ENCODE data around the gene SCP2.

Gene SCP2

DNA sequence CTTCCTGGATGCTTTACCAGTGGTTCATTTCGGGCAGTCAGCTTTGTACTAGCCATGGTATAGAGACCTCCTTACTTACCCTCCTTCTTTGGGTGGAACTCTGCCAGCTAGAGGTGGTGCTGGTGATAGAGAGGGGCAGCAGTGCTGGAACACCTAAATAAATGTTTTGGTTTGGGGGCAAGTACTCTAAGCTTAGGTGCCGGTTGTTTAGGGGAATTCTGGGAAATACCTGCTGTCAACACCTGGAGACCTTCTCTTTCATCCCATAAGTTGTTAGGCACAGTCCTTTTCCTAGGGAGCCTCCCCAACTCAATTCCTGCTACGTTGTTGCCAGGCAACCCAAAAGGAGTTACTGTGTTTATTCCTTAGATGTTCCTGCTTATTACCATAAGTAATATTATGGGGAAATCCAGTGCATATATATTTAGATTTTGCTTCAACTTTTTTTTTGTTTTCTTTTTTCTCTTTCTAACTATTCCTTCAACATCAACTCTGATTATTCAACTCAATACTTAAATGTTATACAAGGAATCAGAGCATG lies 16.9 kb downstream of the SCP2 start:
- TF ChIP-seq YY1 (IDR thresholded peaks at IDR 0.05; ENCODE audit: low read depth) (no peak), EGR1 (IDR thresholded peaks at IDR 0.05) (no peak), FOXM1 (IDR thresholded peaks at IDR 0.05; ENCODE audit: borderline replicate concordance, low read depth) (no peak), TCF12 (IDR thresholded peaks at IDR 0.05; ENCODE audit: low read depth) (no peak), TEAD4 (IDR thresholded peaks at IDR 0.05) (no peak), TAF1 (IDR thresholded peaks at IDR 0.05; ENCODE audit: low read depth) (no peak), RAD21 (IDR thresholded peaks at IDR 0.05; ENCODE audit: low read depth) (no peak), EP300 (IDR thresholded peaks at IDR 0.05; ENCODE audit: borderline replicate concordance) (no peak), ZBTB7A (IDR thresholded peaks at IDR 0.05; ENCODE audit: low read depth) (no peak), NFIC (IDR thresholded peaks at IDR 0.05) (no peak)
- TF ChIP-seq, protein P1, sequence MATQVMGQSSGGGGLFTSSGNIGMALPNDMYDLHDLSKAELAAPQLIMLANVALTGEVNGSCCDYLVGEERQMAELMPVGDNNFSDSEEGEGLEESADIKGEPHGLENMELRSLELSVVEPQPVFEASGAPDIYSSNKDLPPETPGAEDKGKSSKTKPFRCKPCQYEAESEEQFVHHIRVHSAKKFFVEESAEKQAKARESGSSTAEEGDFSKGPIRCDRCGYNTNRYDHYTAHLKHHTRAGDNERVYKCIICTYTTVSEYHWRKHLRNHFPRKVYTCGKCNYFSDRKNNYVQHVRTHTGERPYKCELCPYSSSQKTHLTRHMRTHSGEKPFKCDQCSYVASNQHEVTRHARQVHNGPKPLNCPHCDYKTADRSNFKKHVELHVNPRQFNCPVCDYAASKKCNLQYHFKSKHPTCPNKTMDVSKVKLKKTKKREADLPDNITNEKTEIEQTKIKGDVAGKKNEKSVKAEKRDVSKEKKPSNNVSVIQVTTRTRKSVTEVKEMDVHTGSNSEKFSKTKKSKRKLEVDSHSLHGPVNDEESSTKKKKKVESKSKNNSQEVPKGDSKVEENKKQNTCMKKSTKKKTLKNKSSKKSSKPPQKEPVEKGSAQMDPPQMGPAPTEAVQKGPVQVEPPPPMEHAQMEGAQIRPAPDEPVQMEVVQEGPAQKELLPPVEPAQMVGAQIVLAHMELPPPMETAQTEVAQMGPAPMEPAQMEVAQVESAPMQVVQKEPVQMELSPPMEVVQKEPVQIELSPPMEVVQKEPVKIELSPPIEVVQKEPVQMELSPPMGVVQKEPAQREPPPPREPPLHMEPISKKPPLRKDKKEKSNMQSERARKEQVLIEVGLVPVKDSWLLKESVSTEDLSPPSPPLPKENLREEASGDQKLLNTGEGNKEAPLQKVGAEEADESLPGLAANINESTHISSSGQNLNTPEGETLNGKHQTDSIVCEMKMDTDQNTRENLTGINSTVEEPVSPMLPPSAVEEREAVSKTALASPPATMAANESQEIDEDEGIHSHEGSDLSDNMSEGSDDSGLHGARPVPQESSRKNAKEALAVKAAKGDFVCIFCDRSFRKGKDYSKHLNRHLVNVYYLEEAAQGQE (IDR thresholded peaks at IDR 0.05; ENCODE audit: low read depth): no peak
- TF ChIP-seq, protein P2, sequence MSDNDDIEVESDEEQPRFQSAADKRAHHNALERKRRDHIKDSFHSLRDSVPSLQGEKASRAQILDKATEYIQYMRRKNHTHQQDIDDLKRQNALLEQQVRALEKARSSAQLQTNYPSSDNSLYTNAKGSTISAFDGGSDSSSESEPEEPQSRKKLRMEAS (IDR thresholded peaks at IDR 0.05): no peak
- TF ChIP-seq, protein P3, sequence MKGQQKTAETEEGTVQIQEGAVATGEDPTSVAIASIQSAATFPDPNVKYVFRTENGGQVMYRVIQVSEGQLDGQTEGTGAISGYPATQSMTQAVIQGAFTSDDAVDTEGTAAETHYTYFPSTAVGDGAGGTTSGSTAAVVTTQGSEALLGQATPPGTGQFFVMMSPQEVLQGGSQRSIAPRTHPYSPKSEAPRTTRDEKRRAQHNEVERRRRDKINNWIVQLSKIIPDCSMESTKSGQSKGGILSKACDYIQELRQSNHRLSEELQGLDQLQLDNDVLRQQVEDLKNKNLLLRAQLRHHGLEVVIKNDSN (IDR thresholded peaks at IDR 0.05): no peak

DNA sequence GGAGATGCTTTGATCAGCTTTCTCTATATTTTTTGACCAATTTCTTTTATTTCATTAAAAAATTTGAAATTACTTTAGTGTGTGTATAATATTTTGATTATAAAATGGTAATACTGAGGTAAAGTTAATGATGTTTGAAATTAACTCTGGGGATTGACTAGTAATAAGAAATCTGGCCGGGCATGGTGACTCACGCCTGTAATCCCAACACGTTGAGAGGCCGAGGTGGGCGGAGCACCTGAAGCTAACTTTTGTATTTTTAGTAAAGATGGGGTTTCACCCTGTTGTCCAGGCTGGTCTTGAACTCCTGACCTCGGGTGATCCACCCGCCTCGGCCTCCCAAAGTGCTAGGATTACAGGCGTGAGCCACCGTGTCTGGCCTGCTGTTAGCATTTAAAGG lies 17.5 kb downstream of the SCP2 start:
- TF ChIP-seq NFIC (IDR thresholded peaks at IDR 0.05): no peak
- no peak for TF ChIP-seq FOXM1 (IDR thresholded peaks at IDR 0.05; ENCODE audit: borderline replicate concordance, low read depth)
- TF ChIP-seq, protein P2 (IDR thresholded peaks at IDR 0.05): no peak
- TF ChIP-seq YY1 (IDR thresholded peaks at IDR 0.05; ENCODE audit: low read depth): no peak
- no peak for TF ChIP-seq ZBTB7A (IDR thresholded peaks at IDR 0.05; ENCODE audit: low read depth)
- TF ChIP-seq EP300 (IDR thresholded peaks at IDR 0.05; ENCODE audit: borderline replicate concordance): no peak
- no peak for TF ChIP-seq CREB1 (IDR thresholded peaks at IDR 0.05; ENCODE audit: low read depth)
- no peak for TF ChIP-seq CEBPB (IDR thresholded peaks at IDR 0.05)
- TF ChIP-seq TCF12 (IDR thresholded peaks at IDR 0.05; ENCODE audit: low read depth): no peak
- no peak for TF ChIP-seq TAF1 (IDR thresholded peaks at IDR 0.05; ENCODE audit: low read depth)
- no peak for TF ChIP-seq TEAD4 (IDR thresholded peaks at IDR 0.05)
- no peak for TF ChIP-seq RAD21 (IDR thresholded peaks at IDR 0.05; ENCODE audit: low read depth)
- TF ChIP-seq, protein P1 (IDR thresholded peaks at IDR 0.05; ENCODE audit: low read depth): no peak
- no peak for TF ChIP-seq EGR1 (IDR thresholded peaks at IDR 0.05)
- TF ChIP-seq, protein P3 (IDR thresholded peaks at IDR 0.05): no peak

DNA sequence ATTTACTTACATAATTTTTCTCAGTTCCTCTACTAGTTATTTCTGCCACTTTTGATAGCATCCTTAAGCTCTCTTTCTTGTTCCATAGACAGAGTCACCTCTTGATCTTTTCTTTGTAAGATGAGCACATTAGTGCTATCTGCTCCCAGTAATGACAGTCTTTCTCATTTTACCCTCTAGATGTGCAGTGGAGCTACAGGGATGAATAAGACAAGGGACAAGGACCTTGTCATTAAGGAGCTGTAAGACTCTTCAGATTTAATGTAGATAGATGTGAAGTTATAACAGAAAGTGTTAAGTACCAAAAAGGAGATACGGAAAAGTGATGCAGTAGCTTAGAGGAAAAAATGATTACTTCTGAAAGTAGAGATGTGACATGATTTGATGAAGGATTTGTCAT lies 20.4 kb downstream of the SCP2 start:
- TF ChIP-seq TCF12 (IDR thresholded peaks at IDR 0.05; ENCODE audit: low read depth): no peak
- no peak for TF ChIP-seq TEAD4 (IDR thresholded peaks at IDR 0.05)
- TF ChIP-seq NFIC (IDR thresholded peaks at IDR 0.05): no peak
- TF ChIP-seq, protein P3 (IDR thresholded peaks at IDR 0.05): no peak
- TF ChIP-seq, protein P1 (IDR thresholded peaks at IDR 0.05; ENCODE audit: low read depth): no peak
- TF ChIP-seq ZBTB7A (IDR thresholded peaks at IDR 0.05; ENCODE audit: low read depth): no peak
- no peak for TF ChIP-seq EP300 (IDR thresholded peaks at IDR 0.05; ENCODE audit: borderline replicate concordance)
- TF ChIP-seq CREB1 (IDR thresholded peaks at IDR 0.05; ENCODE audit: low read depth): no peak
- no peak for TF ChIP-seq TAF1 (IDR thresholded peaks at IDR 0.05; ENCODE audit: low read depth)
- TF ChIP-seq FOXM1 (IDR thresholded peaks at IDR 0.05; ENCODE audit: borderline replicate concordance, low read depth): no peak
- TF ChIP-seq, protein P2 (IDR thresholded peaks at IDR 0.05): no peak
- no peak for TF ChIP-seq EGR1 (IDR thresholded peaks at IDR 0.05)
- no peak for TF ChIP-seq YY1 (IDR thresholded peaks at IDR 0.05; ENCODE audit: low read depth)
- no peak for TF ChIP-seq CEBPB (IDR thresholded peaks at IDR 0.05)
- TF ChIP-seq RAD21 (IDR thresholded peaks at IDR 0.05; ENCODE audit: low read depth): no peak

Data from Ishikawa (cell line).